NB4 (cell line): ENCODE data around the gene AKAP7.

Source experiments
- MYC ChIP-seq: IDR thresholded peaks from 2 replicates; pipeline ENCODE4 v1.6.1; 2011; ENCODE audit warnings: low read depth, low read length
- POLR2A ChIP-seq: IDR thresholded peaks from 2 replicates; pipeline ENCODE4 v1.6.1; 2011; ENCODE audit warnings: mild to moderate bottlenecking; ENCODE audit not compliant: insufficient read length; ENCODE audit errors: extremely low read depth
- TF ChIP-seq, protein P1 (sequence below): IDR thresholded peaks from one replicate; pipeline ENCODE4 v1.5.1; 2012; ENCODE audit warnings: low read depth, low read length

DNA sequence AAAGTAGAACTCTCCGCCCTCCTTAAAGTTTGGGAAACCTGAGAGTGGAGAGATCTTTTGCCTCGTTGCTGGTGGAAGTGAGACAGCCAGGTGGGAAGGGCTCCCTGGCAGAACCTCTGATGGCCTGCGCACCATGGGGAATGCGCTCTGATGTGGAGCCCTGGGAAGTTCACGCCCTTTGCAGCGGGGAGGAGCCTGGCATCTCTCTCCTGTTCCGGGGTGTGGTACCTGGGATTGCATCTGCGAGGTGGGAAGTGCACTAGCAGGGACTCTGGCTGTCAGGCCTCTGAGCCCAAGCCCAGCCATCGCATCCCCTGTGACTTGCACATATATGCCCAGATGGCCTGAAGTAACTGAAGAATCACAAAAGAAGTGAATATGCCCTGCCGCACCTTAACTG is 159.8 kb downstream of the AKAP7 start:
- TF ChIP-seq, protein P1, sequence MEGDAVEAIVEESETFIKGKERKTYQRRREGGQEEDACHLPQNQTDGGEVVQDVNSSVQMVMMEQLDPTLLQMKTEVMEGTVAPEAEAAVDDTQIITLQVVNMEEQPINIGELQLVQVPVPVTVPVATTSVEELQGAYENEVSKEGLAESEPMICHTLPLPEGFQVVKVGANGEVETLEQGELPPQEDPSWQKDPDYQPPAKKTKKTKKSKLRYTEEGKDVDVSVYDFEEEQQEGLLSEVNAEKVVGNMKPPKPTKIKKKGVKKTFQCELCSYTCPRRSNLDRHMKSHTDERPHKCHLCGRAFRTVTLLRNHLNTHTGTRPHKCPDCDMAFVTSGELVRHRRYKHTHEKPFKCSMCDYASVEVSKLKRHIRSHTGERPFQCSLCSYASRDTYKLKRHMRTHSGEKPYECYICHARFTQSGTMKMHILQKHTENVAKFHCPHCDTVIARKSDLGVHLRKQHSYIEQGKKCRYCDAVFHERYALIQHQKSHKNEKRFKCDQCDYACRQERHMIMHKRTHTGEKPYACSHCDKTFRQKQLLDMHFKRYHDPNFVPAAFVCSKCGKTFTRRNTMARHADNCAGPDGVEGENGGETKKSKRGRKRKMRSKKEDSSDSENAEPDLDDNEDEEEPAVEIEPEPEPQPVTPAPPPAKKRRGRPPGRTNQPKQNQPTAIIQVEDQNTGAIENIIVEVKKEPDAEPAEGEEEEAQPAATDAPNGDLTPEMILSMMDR: no peak
- no peak for TF ChIP-seq POLR2A
- TF ChIP-seq MYC: no peak
